Esophagus muscularis mucosa (tissue), 4 donors: ENCODE results near the gene C1orf159.

Experiments
- EP300 ChIP-seq: sonication (generic); formaldehyde crosslinking; IDR thresholded peaks from one replicate; pipeline ENCODE4 v1.6.1; 2017; ENCODE audit warnings: antibody characterized with exemption
- POLR2A ChIP-seq: fragments of 450-650 bp; IDR thresholded peaks from one replicate; pipeline ENCODE4 v1.6.1; 2017; ENCODE audit warnings: antibody characterized with exemption, moderate library complexity, mild to moderate bottlenecking, low read depth
- TF ChIP-seq, protein P1 (sequence below), 3 experiments: fragments of 200-600 bp in 2 of 3; fragments of 450-650 bp in 1 of 3; sonication (generic) in 2 of 3; IDR thresholded peaks; one replicate each; pipeline ENCODE4 v1.5.1; 2017 to 2019; ENCODE audit warnings: antibody characterized with exemption in 3 of 3, mild to moderate bottlenecking in 2 of 3, moderate library complexity in 1 of 3

DNA sequence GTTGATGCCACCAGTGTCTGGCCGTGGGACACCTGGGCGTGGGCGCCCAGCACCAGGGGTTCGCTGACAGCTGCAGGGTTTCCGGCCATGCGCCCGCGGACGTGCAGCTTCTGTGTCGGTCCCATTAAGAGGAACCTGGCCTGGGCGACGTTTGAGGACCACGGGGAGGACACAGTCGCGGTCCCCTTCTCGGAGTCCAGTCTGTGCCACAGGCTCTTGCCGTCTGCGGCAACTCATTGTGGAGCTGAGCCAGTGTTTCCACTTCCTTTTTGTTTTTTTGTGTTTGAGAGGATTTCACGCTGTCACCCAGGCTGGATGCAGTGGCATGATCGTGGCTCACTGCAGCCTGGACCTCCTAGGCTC lies 1.6 kb upstream of the C1orf159 start:
- TF ChIP-seq EP300 (no peak), POLR2A (no peak)
- TF ChIP-seq, protein P1, sequence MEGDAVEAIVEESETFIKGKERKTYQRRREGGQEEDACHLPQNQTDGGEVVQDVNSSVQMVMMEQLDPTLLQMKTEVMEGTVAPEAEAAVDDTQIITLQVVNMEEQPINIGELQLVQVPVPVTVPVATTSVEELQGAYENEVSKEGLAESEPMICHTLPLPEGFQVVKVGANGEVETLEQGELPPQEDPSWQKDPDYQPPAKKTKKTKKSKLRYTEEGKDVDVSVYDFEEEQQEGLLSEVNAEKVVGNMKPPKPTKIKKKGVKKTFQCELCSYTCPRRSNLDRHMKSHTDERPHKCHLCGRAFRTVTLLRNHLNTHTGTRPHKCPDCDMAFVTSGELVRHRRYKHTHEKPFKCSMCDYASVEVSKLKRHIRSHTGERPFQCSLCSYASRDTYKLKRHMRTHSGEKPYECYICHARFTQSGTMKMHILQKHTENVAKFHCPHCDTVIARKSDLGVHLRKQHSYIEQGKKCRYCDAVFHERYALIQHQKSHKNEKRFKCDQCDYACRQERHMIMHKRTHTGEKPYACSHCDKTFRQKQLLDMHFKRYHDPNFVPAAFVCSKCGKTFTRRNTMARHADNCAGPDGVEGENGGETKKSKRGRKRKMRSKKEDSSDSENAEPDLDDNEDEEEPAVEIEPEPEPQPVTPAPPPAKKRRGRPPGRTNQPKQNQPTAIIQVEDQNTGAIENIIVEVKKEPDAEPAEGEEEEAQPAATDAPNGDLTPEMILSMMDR (IDR thresholded peaks at IDR 0.05), result no peak
